B cell (primary cell): ENCODE results near the gene CCDC9B. TPM values are rescaled to one million over a fixed set of nuclear protein-coding genes. Genes with fewer than 3 reads are reported as not detected.

Source experiments
- ATAC-seq: fragments of 200-7000 bp; cut with Tn5 transposase; one replicate; pipeline ENCODE4 v1.10.0; 2021; ENCODE audit warnings: low read depth, mild to moderate bottlenecking, moderate number of reproducible peaks, moderate library complexity
- CTCF ChIA-PET: fragments of 350-600 bp; sonication (Branson Sonifier 250); formaldehyde crosslinking; loops from one replicate; lab custom pipeline; 2021; ENCODE audit warnings: antibody characterized with exemption, inconsistent platforms; lab: Charles Lee
- POLR2A ChIA-PET: fragments of 350-600 bp; sonication (Branson Sonifier 250); formaldehyde crosslinking; loops from one replicate; lab custom pipeline; 2021; ENCODE audit warnings: antibody characterized with exemption; lab: Charles Lee
- DNase-seq: peaks from one replicate; pipeline ENCODE4 v3.0.0; 2013
- H2AFZ ChIP-seq: 2 replicates; pipeline ENCODE4 v1.6.1; 2012; ENCODE audit warnings: mild to moderate bottlenecking, low read depth, low read length; ENCODE audit not compliant: insufficient read depth, poor library complexity, severe bottlenecking
- H3K27ac ChIP-seq, 2 donors: 1 replicate in 1 of 2; 2 replicates in 1 of 2; pipeline ENCODE4 v1.5.1; 2012 to 2013; ENCODE audit warnings: low read length in 2 of 2, mild to moderate bottlenecking in 2 of 2, moderate library complexity in 1 of 2
- H3K27me3 ChIP-seq, 4 experiments: fragments of 200-600 bp in 1 of 4; sonication (generic) in 1 of 4; replicated peaks in 1 of 4; 1 replicate in 2 of 4; 2 replicates in 2 of 4; pipeline versions ENCODE4 v1.6.1 to v1.7.0; 2013 to 2016; ENCODE audit warnings: low read length in 3 of 4, mild to moderate bottlenecking in 2 of 4, mixed read lengths in 1 of 4, moderate library complexity in 1 of 4; ENCODE audit not compliant: insufficient read depth in 4 of 4, control insufficient read depth in 3 of 4; ENCODE audit errors: control extremely low read depth in 1 of 4
- H3K36me3 ChIP-seq, 2 experiments: replicated peaks in 1 of 2; 1 replicate in 1 of 2; 2 replicates in 1 of 2; pipeline versions ENCODE4 v1.6.1 to v1.7.1; 2013; ENCODE audit warnings: low read length in 1 of 2; ENCODE audit not compliant: insufficient read depth in 2 of 2, control insufficient read depth in 1 of 2; ENCODE audit errors: control extremely low read depth in 1 of 2, extremely low read depth in 1 of 2
- H3K4me1 ChIP-seq, 2 donors: fragments of 200-600 bp in 1 of 2; sonication (generic) in 1 of 2; 1 replicate in 1 of 2; 2 replicates in 1 of 2; pipeline versions ENCODE4 v1.5.1 to v1.6.1; 2013 to 2017; ENCODE audit warnings: low read length in 2 of 2; ENCODE audit not compliant: control insufficient read depth in 2 of 2, insufficient read depth in 2 of 2
- H3K4me2 ChIP-seq: replicated peaks from 2 replicates; pipeline ENCODE3; 2012; ENCODE audit warnings: mild to moderate bottlenecking, low read depth, low read length; ENCODE audit not compliant: poor library complexity, severe bottlenecking
- H3K4me3 ChIP-seq, 5 experiments: fragments of 200-600 bp in 1 of 5; sonication (generic) in 1 of 5; 1 replicate in 3 of 5; 2 replicates in 2 of 5; pipeline versions ENCODE4 v1.5.1 to v1.7.0; 2011 to 2016; ENCODE audit warnings: low read length in 4 of 5, mild to moderate bottlenecking in 4 of 5, low read depth in 2 of 5, control low read depth in 1 of 5, moderate library complexity in 1 of 5; ENCODE audit not compliant: insufficient read depth in 1 of 5; ENCODE audit errors: control extremely low read depth in 1 of 5, extremely low read depth in 1 of 5
- H3K79me2 ChIP-seq: fragments of 200-600 bp; sonication (generic); one replicate; pipeline ENCODE4 v1.6.0; 2016; ENCODE audit warnings: low read length; ENCODE audit not compliant: control insufficient read depth, insufficient read depth
- H3K9ac ChIP-seq: fragments of 200-600 bp; sonication (generic); 2 replicates; pipeline ENCODE4 v1.6.1; 2017; ENCODE audit warnings: mild to moderate bottlenecking, low read length, moderate library complexity
- H3K9me3 ChIP-seq, 3 donors: one replicate each; pipeline versions ENCODE4 v1.6.1 to v1.7.1; 2013; ENCODE audit warnings: low read length in 2 of 3; ENCODE audit not compliant: control insufficient read depth in 2 of 3, insufficient read depth in 1 of 3; ENCODE audit errors: control extremely low read depth in 1 of 3
- H4K20me1 ChIP-seq: 2 replicates; pipeline ENCODE4 v1.6.0; 2012; ENCODE audit warnings: mild to moderate bottlenecking, low read length; ENCODE audit not compliant: insufficient read depth, control insufficient read depth, poor library complexity, severe bottlenecking
- H3K27ac Mint-ChIP-seq: one replicate; pipeline ENCODE4 v1.8.0; 2021; ENCODE audit warnings: mixed read lengths
- H3K27me3 Mint-ChIP-seq: one replicate; pipeline ENCODE4 v1.8.0; 2021; ENCODE audit warnings: mixed read lengths
- H3K4me1 Mint-ChIP-seq: one replicate; pipeline ENCODE4 v1.8.0; 2021; ENCODE audit warnings: mixed read lengths
- H3K4me3 Mint-ChIP-seq: one replicate; pipeline ENCODE4 v1.8.0; 2021; ENCODE audit warnings: mixed read lengths
- H3K9me3 Mint-ChIP-seq: one replicate; pipeline ENCODE4 v1.8.0; 2022; ENCODE audit warnings: mixed read lengths; ENCODE audit not compliant: insufficient read depth
- CTCF ChIP-seq: fragments of 200-600 bp; IDR thresholded peaks from one replicate; pipeline ENCODE4 v1.8.0; 2022; ENCODE audit warnings: antibody characterized with exemption, mild to moderate bottlenecking
- EZH2 ChIP-seq: IDR thresholded peaks from 2 replicates; pipeline ENCODE4 v1.6.1; 2012; ENCODE audit warnings: borderline replicate concordance, low read depth, mild to moderate bottlenecking, moderate library complexity, low read length; ENCODE audit not compliant: insufficient read depth, poor library complexity, severe bottlenecking
- WGBS: methylation state at CpG from one replicate; pipeline ENCODE4 v1.1.5; 2013; ENCODE audit warnings: missing lambda C conversion rate; ENCODE audit not compliant: insufficient coverage; 5-methylcytosine and 5-hydroxymethylcytosine counted together
- intact Hi-C: fragments of 100-400 bp; cut with micrococcal nuclease; formaldehyde crosslinking; loops from one replicate; pipeline ENCODE4 v1.10.0; 2022
- polyA plus RNA-seq: library from polyadenylated mRNA; depleted of rRNA; stranded (reverse); fragments of >200 nt; gene quantifications from 2 replicates; pipeline ENCODE4 v1.2.3, GENCODE V29; 2012
- total RNA-seq, 2 donors: library from RNA; stranded (reverse); fragments of 120-200 nt in 1 of 2; gene quantifications; 1 replicate in 1 of 2; 2 replicates in 1 of 2; pipeline versions ENCODE4 v1.2.3 to v1.2.4, GENCODE V29; 2013 to 2022

CCDC9B gene
- total and polyA plus RNA-seq, 2 donors (not counting 1 experiment from before 2014, with no cell fraction given): 1.6 to 2.4 TPM

GRCh38 chr15:40312370-40313158 lies 28.2 kb downstream of the CCDC9B start:
- 92% methylated on average over 10 of the region's 10 CpGs for WGBS
- DNase-seq: no peak
- Histone ChIP-seq H3K4me1 (peaks cover 20 to 38% of the 10 kb centered on the region in 2 donors), H3K27me3 (peaks cover 0 to 5% (median 4%) of the 10 kb centered on the region in 4 experiments), H3K27ac (no peak overlapping the region), H2AFZ (no peak overlapping the region), H4K20me1 (no peaks in the 10 kb centered on the region), H3K4me3 (no peak overlapping the region), H3K36me3 (no peaks in the 10 kb centered on the region), H3K79me2 (peaks cover 12% of the 10 kb centered on the region), H3K9me3 (no peaks in the 10 kb centered on the region), H3K4me2 (no peak overlapping the region), H3K9ac (no peak overlapping the region)
- intact Hi-C loops: no loop called here
- POLR2A ChIA-PET: no interaction called here
- TF ChIP-seq EZH2 (no peak), CTCF (no peak)
- Mint-ChIP-seq H3K4me3 (no peak overlapping the region), H3K27ac (no peak overlapping the region), H3K9me3 (no peaks in the 10 kb centered on the region), H3K27me3 (peaks cover 8% of the 10 kb centered on the region), H3K4me1 (peaks cover 34% of the 10 kb centered on the region)
- no peak for ATAC-seq
- CTCF ChIA-PET: interaction anchor here (1.1 to 14.9 kb wide), 8 partner anchors 8 to 36 kb away, joined by 3 to 227 read pairs (median 58); partner anchors contain the start of genes ANKRD63, CCDC9B and INAFM2

GRCh38 chr15:40310993-40311392 lies 29.7 kb downstream of the CCDC9B start:
- Histone ChIP-seq H4K20me1 (no peaks in the 10 kb centered on the region), H3K27me3 (peaks cover 0 to 5% (median 3%) of the 10 kb centered on the region in 4 experiments), H3K36me3 (no peaks in the 10 kb centered on the region), H3K4me3 (no peak overlapping the region), H3K9me3 (no peaks in the 10 kb centered on the region), H3K9ac (no peak overlapping the region), H3K4me1 (peaks cover 24 to 45% of the 10 kb centered on the region in 2 donors), H3K4me2 (no peak overlapping the region), H2AFZ (no peak overlapping the region), H3K79me2 (peaks cover 24% of the 10 kb centered on the region), H3K27ac (no peak overlapping the region)
- Mint-ChIP-seq H3K27ac (no peak overlapping the region), H3K27me3 (peaks cover 8% of the 10 kb centered on the region), H3K4me3 (no peak overlapping the region), H3K4me1 (peaks cover 44% of the 10 kb centered on the region), H3K9me3 (no peaks in the 10 kb centered on the region)
- POLR2A ChIA-PET: interaction anchor here (0.6 to 1.5 kb wide), 2 partner anchors 28 to 204 kb away, joined by 3 to 4 read pairs; no protein-coding TSS in a partner anchor
- intact Hi-C loops: loop anchor here (1.0 kb wide), 1 partner anchor 32 kb away; no protein-coding TSS in a partner anchor
- DNase-seq (no peak), ATAC-seq (no peak)
- TF ChIP-seq EZH2 (no peak), CTCF (no peak)
- CTCF ChIA-PET: interaction anchor here (1.5 to 14.9 kb wide), 11 partner anchors 10 to 95 kb away, joined by 4 to 227 read pairs (median 23); partner anchors contain the start of genes ANKRD63, CCDC9B, INAFM2 and IVD
- 87% methylated on average over 3 of the region's 3 CpGs for WGBS
